ENCODE results near the gene NT5DC4.

Gene NT5DC4

GRCh38 chr2:112783187-112783714, 62.4 kb downstream of the NT5DC4 start:
- H3K79me2 ChIP-seq (ENCODE audit: control insufficient read depth, low read length), result no peaks in the 10 kb centered on the region
- no peaks in the 10 kb centered on the region for H3K9me3 ChIP-seq (ENCODE audit: control insufficient read depth, insufficient read depth, low read length)
- H4K20me1 ChIP-seq (ENCODE audit: control insufficient read depth, insufficient read depth, low read depth, low read length), result no peaks in the 10 kb centered on the region
- H3K4me2 ChIP-seq (ENCODE audit: low read length), result no peak overlapping the region
- peaks cover 22% of the 10 kb centered on the region for H3K4me1 ChIP-seq (ENCODE audit: control insufficient read depth, low read length)
- no peak overlapping the region for H3K27ac ChIP-seq (ENCODE audit: low read depth, low read length)
- TF ChIP-seq CTCF (IDR thresholded peaks at IDR 0.05; ENCODE audit: low read depth, low read length, poor library complexity, severe bottlenecking) (no peak), EZH2phosphoT487 (IDR thresholded peaks at IDR 0.05; ENCODE audit: borderline replicate concordance, low read length) (no peak)
- H3K9me2 ChIP-seq (replicated peaks; ENCODE audit: control insufficient read depth, low read length), result no peaks in the 10 kb centered on the region
- H3K27me3 ChIP-seq (ENCODE audit: control insufficient read depth, low read length), result no peaks in the 10 kb centered on the region
- no peaks in the 10 kb centered on the region for H3F3A ChIP-seq (ENCODE audit: control insufficient read depth, insufficient read depth)
- H3K36me3 ChIP-seq (ENCODE audit: control insufficient read depth, low read length), result no peaks in the 10 kb centered on the region
- H3K4me3 ChIP-seq (ENCODE audit: low read length), result no peak overlapping the region

GRCh38 chr2:112784199-112785189, 63.7 kb downstream of the NT5DC4 start, which contains the start of gene IL1A:
IL1A (minus strand) TSS chr2:112784493; CDS start chr2:112783770, 723 bp downstream.
- H3K27ac ChIP-seq (ENCODE audit: low read depth, low read length), result no peak within 1 kb of the TSS
- H3K4me3 ChIP-seq (ENCODE audit: low read length), result no peak within 1 kb of the TSS
- no peaks in the 10 kb centered on the region for H3K9me3 ChIP-seq (ENCODE audit: control insufficient read depth, insufficient read depth, low read length)
- no peaks in the 10 kb centered on the region for H3K79me2 ChIP-seq (ENCODE audit: control insufficient read depth, low read length)
- H3K27me3 ChIP-seq (ENCODE audit: control insufficient read depth, low read length), result no peaks in the 10 kb centered on the region
- no peaks in the 10 kb centered on the region for H3K9me2 ChIP-seq (replicated peaks; ENCODE audit: control insufficient read depth, low read length)
- peaks cover 22% of the 10 kb centered on the region for H3K4me1 ChIP-seq (ENCODE audit: control insufficient read depth, low read length)
- H4K20me1 ChIP-seq (ENCODE audit: control insufficient read depth, insufficient read depth, low read depth, low read length), result no peaks in the 10 kb centered on the region
- H3K4me2 ChIP-seq (ENCODE audit: low read length), result no peak within 1 kb of the TSS
- TF ChIP-seq EZH2phosphoT487 (IDR thresholded peaks at IDR 0.05; ENCODE audit: borderline replicate concordance, low read length) (no peak), CTCF (IDR thresholded peaks at IDR 0.05; ENCODE audit: low read depth, low read length, poor library complexity, severe bottlenecking) (no peak)
- no peaks in the 10 kb centered on the region for H3F3A ChIP-seq (ENCODE audit: control insufficient read depth, insufficient read depth)
- H3K36me3 ChIP-seq (ENCODE audit: control insufficient read depth, low read length), result no peaks in the 10 kb centered on the region

- Histone ChIP-seq H3K79me2 (ENCODE audit: control insufficient read depth, low read length) (no peaks in the 10 kb centered on the region), H3K4me2 (ENCODE audit: low read length) (no peak overlapping the region), H3K27ac (ENCODE audit: low read depth, low read length) (no peak overlapping the region), H3F3A (ENCODE audit: control insufficient read depth, insufficient read depth) (no peaks in the 10 kb centered on the region), H3K27me3 (ENCODE audit: control insufficient read depth, low read length) (no peaks in the 10 kb centered on the region), H3K9me3 (ENCODE audit: control insufficient read depth, insufficient read depth, low read length) (no peaks in the 10 kb centered on the region), H3K36me3 (ENCODE audit: control insufficient read depth, low read length) (no peaks in the 10 kb centered on the region), H3K9me2 (replicated peaks; ENCODE audit: control insufficient read depth, low read length) (no peaks in the 10 kb centered on the region), H3K4me3 (ENCODE audit: low read length) (no peak overlapping the region), H4K20me1 (ENCODE audit: control insufficient read depth, insufficient read depth, low read depth, low read length) (no peaks in the 10 kb centered on the region), H3K4me1 (ENCODE audit: control insufficient read depth, low read length) (peaks cover 12% of the 10 kb centered on the region)
- no peak for TF ChIP-seq CTCF (IDR thresholded peaks at IDR 0.05; ENCODE audit: low read depth, low read length, poor library complexity, severe bottlenecking)
- no peak for TF ChIP-seq EZH2phosphoT487 (IDR thresholded peaks at IDR 0.05; ENCODE audit: borderline replicate concordance, low read length)
Measured at GRCh38 chr2:112787294-112787693, 66.5 kb downstream of the NT5DC4 start.

All from DOHH2 (cell line).